HG02610 (cell line): Measurements from ENCODE around the gene KLHL35.
"Not testable (repeated sequence)": the region's sequence is repeated elsewhere in the genome, so short reads cannot be mapped to it uniquely, and the experiment has no call there.

Source experiments
- ATAC-seq: cut with Tn5 transposase; IDR thresholded peaks from one replicate; pipeline ENCODE4 v1.9.1; 2021; ENCODE audit warnings: mild to moderate bottlenecking, moderate library complexity; ENCODE audit not compliant: unreplicated experiment

KLHL35 gene

GRCh38 chr11:75394085-75394840 lies 38.7 kb downstream of the KLHL35 start:
- no peak for ATAC-seq

GRCh38 chr11:75389925-75390324 lies 43.1 kb downstream of the KLHL35 start:
- no peak for ATAC-seq

- no peak for ATAC-seq
Measured at GRCh38 chr11:75389276-75389605, 43.8 kb downstream of the KLHL35 start.

GRCh38 chr11:75388386-75389275 lies 44.4 kb downstream of the KLHL35 start:
- ATAC-seq, result peak; percentile 45

- no peak for ATAC-seq
Measured at GRCh38 chr11:75387736-75388294, 45.2 kb downstream of the KLHL35 start.

GRCh38 chr11:75386942-75387630 lies 45.9 kb downstream of the KLHL35 start:
- no peak for ATAC-seq

- no peak for ATAC-seq
Measured at GRCh38 chr11:75384438-75385080, 48.4 kb downstream of the KLHL35 start.

- no peak for ATAC-seq
Measured at GRCh38 chr11:75383246-75383645, 49.8 kb downstream of the KLHL35 start.

- ATAC-seq, result no peak
Measured at GRCh38 chr11:75380716-75381420, 52.1 kb downstream of the KLHL35 start.

- no peak for ATAC-seq
Measured at GRCh38 chr11:75380245-75380644, 52.8 kb downstream of the KLHL35 start.

GRCh38 chr11:75378776-75379175 lies 54.2 kb downstream of the KLHL35 start:
- not testable (repeated sequence) for ATAC-seq

GRCh38 chr11:75376175-75376574 lies 56.8 kb downstream of the KLHL35 start:
- no peak for ATAC-seq

GRCh38 chr11:75375626-75376025 lies 57.4 kb downstream of the KLHL35 start:
- no peak for ATAC-seq

- no peak for ATAC-seq
Measured at GRCh38 chr11:75374646-75375045, 58.4 kb downstream of the KLHL35 start.

GRCh38 chr11:75373201-75373600 lies 59.8 kb downstream of the KLHL35 start:
- no peak for ATAC-seq
